K562 (cell line): ENCODE results near the gene PPIF. TPM values are rescaled to one million over a fixed set of nuclear protein-coding genes. Genes with fewer than 3 reads are reported as not detected.
A peak's percentile ranks its signal among the peaks of the same experiment; 100 is the strongest.

Experiments used
- ATAC-seq: fragments of 200-7000 bp; cut with Tn5 transposase; 3 replicates; pipeline ENCODE4 v1.9.1; 2020; ENCODE audit warnings: moderate library complexity
- BruUV-seq: library from RNA; stranded (reverse); fragments of 400-500 nt; replicated peaks from 2 replicates; lab custom pipeline; 2021; lab: Mats Ljungman, UMichigan
- CTCF ChIA-PET: fragments of 300-600 bp; formaldehyde crosslinking; extraction: SDS; loops from one replicate; lab custom pipeline; 2021; ENCODE audit warnings: low intra/inter-chr PET ratio; lab: Yijun Ruan, JAX
- POLR2A ChIA-PET: fragments of 300-600, 350-650 bp; sonication (Branson Sonifier 250); formaldehyde crosslinking; extraction: SDS; loops from one replicate; lab custom pipeline; 2021; ENCODE audit warnings: antibody characterized with exemption, inconsistent platforms; lab: Yijun Ruan, JAX
- DNase-seq, 4 experiments: peaks; one replicate each; pipeline versions ENCODE4 v3.0.0 to v3.0.0-alpha.2; 2011 to 2018; ENCODE audit warnings: low spot score in 3 of 4, mixed read lengths in 3 of 4; ENCODE audit errors: extremely low read depth in 1 of 4
- FAIRE-seq: peaks from 2 replicates; lab custom pipeline; 2011; peaks lifted over from hg19 to GRCh38; lab: Jason Lieb, UNC
- H2AFZ ChIP-seq: 2 replicates; pipeline ENCODE4 v1.6.0; 2011; ENCODE audit warnings: low read depth, low read length, control low read depth, inconsistent platforms
- H3K27ac ChIP-seq: fragments of 200-600 bp; 3 replicates; pipeline ENCODE4 v1.8.0; 2011; ENCODE audit warnings: low read depth, mild to moderate bottlenecking, control low read depth, inconsistent platforms, low read length, moderate library complexity, mixed read lengths; ENCODE audit errors: extremely low read depth
- H3K27me3 ChIP-seq, 2 experiments: fragments of 300-600 bp in 1 of 2; 2 replicates in 1 of 2; 3 replicates in 1 of 2; pipeline versions ENCODE4 v1.6.0 to v1.8.0; 2011; ENCODE audit warnings: inconsistent platforms in 2 of 2, low read length in 2 of 2, mild to moderate bottlenecking in 1 of 2, mixed read lengths in 1 of 2, moderate library complexity in 1 of 2; ENCODE audit not compliant: control insufficient read depth in 2 of 2, insufficient read depth in 2 of 2
- H3K36me3 ChIP-seq: fragments of 300-600 bp; 3 replicates; pipeline ENCODE4 v1.8.0; 2011; ENCODE audit warnings: mild to moderate bottlenecking, low read length, inconsistent platforms; ENCODE audit not compliant: control insufficient read depth, insufficient read depth
- H3K4me1 ChIP-seq, 2 experiments: fragments of 200-600 bp in 1 of 2; replicated peaks in 1 of 2; 2 replicates in 1 of 2; 3 replicates in 1 of 2; pipeline versions ENCODE4 v1.5.1 to v1.8.0; 2011; ENCODE audit warnings: inconsistent platforms in 2 of 2, low read length in 2 of 2, mild to moderate bottlenecking in 1 of 2, mixed read lengths in 1 of 2, moderate library complexity in 1 of 2; ENCODE audit not compliant: control insufficient read depth in 2 of 2, insufficient read depth in 2 of 2
- H3K4me2 ChIP-seq: 2 replicates; pipeline ENCODE4 v1.6.1; 2011; ENCODE audit warnings: low read length, control low read depth, inconsistent platforms, mixed read lengths; ENCODE audit not compliant: insufficient read depth
- H3K4me3 ChIP-seq: fragments of 200-600 bp; sonication (generic), shearing (Covaris generic); 2 replicates; pipeline ENCODE4 v1.5.1; 2016; ENCODE audit warnings: control low read depth, inconsistent platforms
- H3K79me2 ChIP-seq: fragments of 200-600 bp; 3 replicates; pipeline ENCODE4 v1.8.0; 2011; ENCODE audit warnings: low read length, inconsistent platforms; ENCODE audit not compliant: control insufficient read depth, insufficient read depth
- H3K9ac ChIP-seq, 2 experiments: 2 replicates each; pipeline versions ENCODE4 v1.6.0 to v1.6.1; 2011; ENCODE audit warnings: low read depth in 2 of 2, low read length in 2 of 2, control low read depth in 1 of 2, inconsistent platforms in 1 of 2, mild to moderate bottlenecking in 1 of 2, mixed read lengths in 1 of 2; ENCODE audit not compliant: insufficient read depth in 1 of 2
- H3K9me1 ChIP-seq: one replicate; pipeline ENCODE4 v1.6.0; 2011; ENCODE audit warnings: inconsistent platforms, mild to moderate bottlenecking, low read length, moderate library complexity; ENCODE audit not compliant: control insufficient read depth, insufficient read depth
- H3K9me3 ChIP-seq: replicated peaks from 2 replicates; pipeline ENCODE4 v1.5.1; 2011; ENCODE audit warnings: low read depth, low read length, inconsistent platforms; ENCODE audit not compliant: control insufficient read depth, insufficient read depth
- H4K20me1 ChIP-seq: replicated peaks from 2 replicates; pipeline ENCODE4 v1.6.1; 2011; ENCODE audit warnings: low read length, inconsistent platforms, mixed read lengths; ENCODE audit not compliant: control insufficient read depth, insufficient read depth
- EWSR1 ChIP-seq: fragments of 450-650 bp; IDR thresholded peaks from 2 replicates; pipeline ENCODE4 v1.6.1; 2018; ENCODE audit warnings: borderline replicate concordance, mild to moderate bottlenecking, low read depth, moderate library complexity; ENCODE audit not compliant: partially characterized antibody
- HNRNPL ChIP-seq: fragments of 200-400 bp; formaldehyde crosslinking; IDR thresholded peaks from 2 replicates; pipeline ENCODE4 v1.6.1; 2017; ENCODE audit warnings: low read depth, mild to moderate bottlenecking, low read length
- LCOR ChIP-seq: sonication (generic); formaldehyde crosslinking; IDR thresholded peaks from 2 replicates; pipeline ENCODE4 v1.8.0; 2022; ENCODE audit warnings: mild to moderate bottlenecking, missing genetic modification reagents
- PML ChIP-seq: IDR thresholded peaks from 2 replicates; pipeline ENCODE4 v1.6.1; 2012; ENCODE audit warnings: low read length, inconsistent platforms
- POLR2A ChIP-seq: fragments of 450-650 bp; conservative IDR thresholded peaks from 2 replicates; pipeline ENCODE4 v1.6.1; 2016
- POLR2AphosphoS5 ChIP-seq: IDR thresholded peaks from 2 replicates; pipeline ENCODE4 v1.6.1; 2011; ENCODE audit warnings: mild to moderate bottlenecking, low read depth, low read length, moderate library complexity; ENCODE audit not compliant: control insufficient read depth, insufficient read depth
- WGBS: fragments of 100-300 bp; shearing (Covaris generic); methylation state at CpG from one replicate; pipeline ENCODE4 v1.1.6; 2016; ENCODE audit warnings: low coverage, mixed read lengths; ENCODE audit not compliant: insufficient coverage; ENCODE audit errors: missing lambda C conversion rate; 5-methylcytosine and 5-hydroxymethylcytosine counted together
- in situ Hi-C: fragments of 300-500 bp; cut with MboI; formaldehyde crosslinking; loops from 4 replicates; pipeline ENCODE4 v1.15.0; 2018; ENCODE audit warnings: inconsistent platforms, mixed read lengths
- intact Hi-C: fragments of 100-400 bp; cut with micrococcal nuclease; formaldehyde crosslinking; loops from 2 replicates; pipeline ENCODE4 v1.14.2; 2022
- polyA plus RNA-seq, 8 experiments: library from polyadenylated mRNA; depleted of rRNA in 4 of 8; stranded (reverse) in 5 of 8; unstranded in 3 of 8; fragments of >200 nt; fragmentation: Nextera tagmentation in 2 of 8; fragmentation: Illumina TruSeq in 1 of 8; extraction: Ambion mirVana in 2 of 8; extraction: Trizol in 1 of 8; gene quantifications; 2 replicates each; pipeline versions ENCODE4 v1.2.1 to v1.2.3, GENCODE V29; 2011 to 2014; ENCODE audit warnings: inconsistent platforms in 1 of 8, missing spikeins in 1 of 8
- total RNA-seq, 7 experiments: library from RNA; depleted of rRNA in 6 of 7; stranded (reverse); fragments of >200 nt in 6 of 7; fragmentation: Illumina TruSeq in 2 of 7; extraction: Trizol in 2 of 7; gene quantifications; 2 replicates each; pipeline versions ENCODE4 v1.2.1 to v1.2.3, GENCODE V29; 2011 to 2021; ENCODE audit warnings: low replicate concordance in 1 of 7
- TF ChIP-seq, protein P1 (sequence below): fragments of 450-650 bp; IDR thresholded peaks from 2 replicates; pipeline ENCODE4 v1.6.1; 2016; ENCODE audit warnings: low read depth

Gene PPIF
- total and polyA plus RNA-seq, 9 of the 15 experiments (the other 6 are each of a cell fraction or from before 2014, with no cell fraction given), result 40.9 to 287 (median 117) TPM

DNA sequence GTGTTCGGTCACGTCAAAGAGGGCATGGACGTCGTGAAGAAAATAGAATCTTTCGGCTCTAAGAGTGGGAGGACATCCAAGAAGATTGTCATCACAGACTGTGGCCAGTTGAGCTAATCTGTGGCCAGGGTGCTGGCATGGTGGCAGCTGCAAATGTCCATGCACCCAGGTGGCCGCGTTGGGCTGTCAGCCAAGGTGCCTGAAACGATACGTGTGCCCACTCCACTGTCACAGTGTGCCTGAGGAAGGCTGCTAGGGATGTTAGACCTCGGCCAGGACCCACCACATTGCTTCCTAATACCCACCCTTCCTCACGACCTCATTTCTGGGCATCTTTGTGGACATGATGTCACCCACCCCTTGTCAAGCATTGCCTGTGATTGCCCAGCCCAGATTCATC lies 6.5 kb downstream of the PPIF start (continued):
- TF ChIP-seq, protein P1, sequence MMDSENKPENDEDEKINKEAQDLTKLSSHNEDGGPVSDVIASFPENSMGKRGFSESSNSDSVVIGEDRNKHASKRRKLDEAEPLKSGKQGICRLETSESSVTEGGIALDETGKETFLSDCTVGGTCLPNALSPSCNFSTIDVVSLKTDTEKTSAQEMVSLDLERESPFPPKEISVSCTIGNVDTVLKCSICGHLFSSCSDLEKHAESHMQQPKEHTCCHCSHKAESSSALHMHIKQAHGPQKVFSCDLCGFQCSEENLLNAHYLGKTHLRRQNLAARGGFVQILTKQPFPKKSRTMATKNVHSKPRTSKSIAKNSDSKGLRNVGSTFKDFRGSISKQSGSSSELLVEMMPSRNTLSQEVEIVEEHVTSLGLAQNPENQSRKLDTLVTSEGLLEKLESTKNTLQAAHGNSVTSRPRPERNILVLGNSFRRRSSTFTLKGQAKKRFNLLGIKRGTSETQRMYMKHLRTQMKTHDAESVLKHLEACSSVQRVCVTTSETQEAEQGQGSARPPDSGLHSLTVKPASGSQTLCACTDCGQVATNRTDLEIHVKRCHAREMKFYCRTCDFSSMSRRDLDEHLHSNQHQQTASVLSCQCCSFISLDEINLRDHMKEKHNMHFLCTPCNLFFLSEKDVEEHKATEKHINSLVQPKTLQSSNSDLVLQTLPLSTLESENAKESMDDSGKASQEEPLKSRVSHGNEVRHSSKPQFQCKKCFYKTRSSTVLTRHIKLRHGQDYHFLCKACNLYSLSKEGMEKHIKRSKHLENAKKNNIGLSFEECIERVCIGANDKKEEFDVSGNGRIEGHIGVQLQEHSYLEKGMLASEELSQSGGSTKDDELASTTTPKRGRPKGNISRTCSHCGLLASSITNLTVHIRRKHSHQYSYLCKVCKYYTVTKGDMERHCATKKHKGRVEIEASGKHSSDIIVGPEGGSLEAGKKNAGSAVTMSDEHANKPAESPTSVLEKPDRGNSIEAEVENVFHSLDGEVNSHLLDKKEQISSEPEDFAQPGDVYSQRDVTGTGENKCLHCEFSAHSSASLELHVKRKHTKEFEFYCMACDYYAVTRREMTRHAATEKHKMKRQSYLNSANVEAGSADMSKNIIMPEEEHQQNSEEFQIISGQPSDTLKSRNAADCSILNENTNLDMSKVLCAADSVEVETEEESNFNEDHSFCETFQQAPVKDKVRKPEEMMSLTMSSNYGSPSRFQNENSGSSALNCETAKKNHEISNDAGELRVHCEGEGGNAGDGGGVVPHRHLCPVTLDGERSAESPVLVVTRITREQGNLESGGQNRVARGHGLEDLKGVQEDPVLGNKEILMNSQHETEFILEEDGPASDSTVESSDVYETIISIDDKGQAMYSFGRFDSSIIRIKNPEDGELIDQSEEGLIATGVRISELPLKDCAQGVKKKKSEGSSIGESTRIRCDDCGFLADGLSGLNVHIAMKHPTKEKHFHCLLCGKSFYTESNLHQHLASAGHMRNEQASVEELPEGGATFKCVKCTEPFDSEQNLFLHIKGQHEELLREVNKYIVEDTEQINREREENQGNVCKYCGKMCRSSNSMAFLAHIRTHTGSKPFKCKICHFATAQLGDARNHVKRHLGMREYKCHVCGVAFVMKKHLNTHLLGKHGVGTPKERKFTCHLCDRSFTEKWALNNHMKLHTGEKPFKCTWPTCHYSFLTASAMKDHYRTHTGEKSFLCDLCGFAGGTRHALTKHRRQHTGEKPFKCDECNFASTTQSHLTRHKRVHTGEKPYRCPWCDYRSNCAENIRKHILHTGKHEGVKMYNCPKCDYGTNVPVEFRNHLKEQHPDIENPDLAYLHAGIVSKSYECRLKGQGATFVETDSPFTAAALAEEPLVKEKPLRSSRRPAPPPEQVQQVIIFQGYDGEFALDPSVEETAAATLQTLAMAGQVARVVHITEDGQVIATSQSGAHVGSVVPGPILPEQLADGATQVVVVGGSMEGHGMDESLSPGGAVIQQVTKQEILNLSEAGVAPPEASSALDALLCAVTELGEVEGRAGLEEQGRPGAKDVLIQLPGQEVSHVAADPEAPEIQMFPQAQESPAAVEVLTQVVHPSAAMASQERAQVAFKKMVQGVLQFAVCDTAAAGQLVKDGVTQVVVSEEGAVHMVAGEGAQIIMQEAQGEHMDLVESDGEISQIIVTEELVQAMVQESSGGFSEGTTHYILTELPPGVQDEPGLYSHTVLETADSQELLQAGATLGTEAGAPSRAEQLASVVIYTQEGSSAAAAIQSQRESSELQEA, result no peak
- TF ChIP-seq, all 486 proteins: peak for 3

DNA sequence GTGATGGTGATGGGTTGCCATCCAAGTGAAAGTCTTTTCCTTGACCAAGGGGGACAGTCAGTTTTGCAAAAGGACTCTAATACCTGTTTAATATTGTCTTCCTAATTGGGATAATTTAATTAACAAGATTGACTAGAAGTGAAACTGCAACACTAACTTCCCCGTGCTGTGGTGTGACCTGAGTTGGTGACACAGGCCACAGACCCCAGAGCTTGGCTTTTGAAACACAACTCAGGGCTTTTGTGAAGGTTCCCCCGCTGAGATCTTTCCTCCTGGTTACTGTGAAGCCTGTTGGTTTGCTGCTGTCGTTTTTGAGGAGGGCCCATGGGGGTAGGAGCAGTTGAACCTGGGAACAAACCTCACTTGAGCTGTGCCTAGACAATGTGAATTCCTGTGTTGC lies 6.9 kb downstream of the PPIF start:
- CTCF ChIA-PET, result no interaction called here
- peaks cover 10 to 21% of the 10 kb centered on the region in 2 experiments for H3K4me1 ChIP-seq
- ATAC-seq, result no peak
- no peaks in the 10 kb centered on the region for H3K9me3 ChIP-seq
- no peaks in the 10 kb centered on the region for H3K27me3 ChIP-seq
- POLR2A ChIA-PET, result interaction anchor here (0.6 to 0.8 kb wide), 2 partner anchors 10 to 1187 kb away, joined by 3 read pairs; no protein-coding TSS in a partner anchor
- H3K9ac ChIP-seq, result no peak overlapping the region; a peak in 1 of 4 replicates
- WGBS, result 52% methylated on average over 3 of the region's 3 CpGs
- H3K27ac ChIP-seq, result no peak overlapping the region
- BruUV-seq, result TSS peak; percentile 2
- no peak overlapping the region for H3K4me2 ChIP-seq
- TF ChIP-seq HNRNPL (no peak), PML (peak; percentile 30; the same call in 1 of the 2 replicates), POLR2A (0 out of 2 replicates have a peak, but pooled peaks have one; percentile 8), EWSR1 (no peak), LCOR (CRISPR knock-in tag) (no peak), POLR2AphosphoS5 (peak; percentile 48; the same call in 1 of the 2 replicates)
- intact Hi-C loops (no loop called here), in situ Hi-C loops (no loop called here)
- H3K79me2 ChIP-seq, result peaks cover 21% of the 10 kb centered on the region
- FAIRE-seq, result no peak
- H3K9me1 ChIP-seq, result peaks cover 16% of the 10 kb centered on the region
- no peak overlapping the region for H3K4me3 ChIP-seq
- H4K20me1 ChIP-seq, result peaks cover 15% of the 10 kb centered on the region
- peaks cover 68% of the 10 kb centered on the region for H3K36me3 ChIP-seq
- peak in 1 of 4 experiments; percentile 8 for DNase-seq
- H2AFZ ChIP-seq, result no peak overlapping the region
